Measurements from ENCODE around the gene CRACDL.

DNA sequence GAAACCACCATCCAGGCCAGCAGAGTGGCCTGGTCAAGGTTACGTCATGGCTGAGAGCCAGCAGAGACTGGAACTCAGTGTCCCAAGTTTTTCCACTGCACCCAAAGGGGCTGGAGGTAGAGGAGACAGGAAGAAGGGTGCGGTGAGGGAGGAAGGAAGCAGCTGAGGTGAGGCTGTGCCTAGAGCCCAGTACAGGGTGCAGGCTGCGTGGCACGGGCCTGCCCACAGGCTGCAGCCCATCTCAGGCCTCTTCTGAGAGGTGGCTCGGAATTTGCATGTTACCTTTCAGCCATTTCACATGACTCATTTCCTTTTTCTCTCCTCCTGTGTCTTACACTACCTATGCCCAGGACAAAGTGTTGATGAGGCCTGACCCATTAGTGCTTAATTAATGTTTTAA, 191.4 kb downstream of the CRACDL start:
- TF ChIP-seq, protein P1, sequence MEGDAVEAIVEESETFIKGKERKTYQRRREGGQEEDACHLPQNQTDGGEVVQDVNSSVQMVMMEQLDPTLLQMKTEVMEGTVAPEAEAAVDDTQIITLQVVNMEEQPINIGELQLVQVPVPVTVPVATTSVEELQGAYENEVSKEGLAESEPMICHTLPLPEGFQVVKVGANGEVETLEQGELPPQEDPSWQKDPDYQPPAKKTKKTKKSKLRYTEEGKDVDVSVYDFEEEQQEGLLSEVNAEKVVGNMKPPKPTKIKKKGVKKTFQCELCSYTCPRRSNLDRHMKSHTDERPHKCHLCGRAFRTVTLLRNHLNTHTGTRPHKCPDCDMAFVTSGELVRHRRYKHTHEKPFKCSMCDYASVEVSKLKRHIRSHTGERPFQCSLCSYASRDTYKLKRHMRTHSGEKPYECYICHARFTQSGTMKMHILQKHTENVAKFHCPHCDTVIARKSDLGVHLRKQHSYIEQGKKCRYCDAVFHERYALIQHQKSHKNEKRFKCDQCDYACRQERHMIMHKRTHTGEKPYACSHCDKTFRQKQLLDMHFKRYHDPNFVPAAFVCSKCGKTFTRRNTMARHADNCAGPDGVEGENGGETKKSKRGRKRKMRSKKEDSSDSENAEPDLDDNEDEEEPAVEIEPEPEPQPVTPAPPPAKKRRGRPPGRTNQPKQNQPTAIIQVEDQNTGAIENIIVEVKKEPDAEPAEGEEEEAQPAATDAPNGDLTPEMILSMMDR (IDR thresholded peaks at IDR 0.05), result no peak
- TF ChIP-seq POLR2A (IDR thresholded peaks at IDR 0.05), result no peak
